Stimulated activated CD4-positive, alpha-beta T cell treated with anti-CD3 and anti-CD28 coated beads, Interleukin-4, amount 100 ng/mL, for 24 hours (primary cell): ENCODE measurements around the gene CC2D1A.
A peak's percentile ranks its signal among the peaks of the same experiment; 100 is the strongest.

ENCODE experiments used
- DNase-seq: peaks from one replicate; pipeline ENCODE4 v3.0.0-alpha.2; 2020

CC2D1A gene

DNA sequence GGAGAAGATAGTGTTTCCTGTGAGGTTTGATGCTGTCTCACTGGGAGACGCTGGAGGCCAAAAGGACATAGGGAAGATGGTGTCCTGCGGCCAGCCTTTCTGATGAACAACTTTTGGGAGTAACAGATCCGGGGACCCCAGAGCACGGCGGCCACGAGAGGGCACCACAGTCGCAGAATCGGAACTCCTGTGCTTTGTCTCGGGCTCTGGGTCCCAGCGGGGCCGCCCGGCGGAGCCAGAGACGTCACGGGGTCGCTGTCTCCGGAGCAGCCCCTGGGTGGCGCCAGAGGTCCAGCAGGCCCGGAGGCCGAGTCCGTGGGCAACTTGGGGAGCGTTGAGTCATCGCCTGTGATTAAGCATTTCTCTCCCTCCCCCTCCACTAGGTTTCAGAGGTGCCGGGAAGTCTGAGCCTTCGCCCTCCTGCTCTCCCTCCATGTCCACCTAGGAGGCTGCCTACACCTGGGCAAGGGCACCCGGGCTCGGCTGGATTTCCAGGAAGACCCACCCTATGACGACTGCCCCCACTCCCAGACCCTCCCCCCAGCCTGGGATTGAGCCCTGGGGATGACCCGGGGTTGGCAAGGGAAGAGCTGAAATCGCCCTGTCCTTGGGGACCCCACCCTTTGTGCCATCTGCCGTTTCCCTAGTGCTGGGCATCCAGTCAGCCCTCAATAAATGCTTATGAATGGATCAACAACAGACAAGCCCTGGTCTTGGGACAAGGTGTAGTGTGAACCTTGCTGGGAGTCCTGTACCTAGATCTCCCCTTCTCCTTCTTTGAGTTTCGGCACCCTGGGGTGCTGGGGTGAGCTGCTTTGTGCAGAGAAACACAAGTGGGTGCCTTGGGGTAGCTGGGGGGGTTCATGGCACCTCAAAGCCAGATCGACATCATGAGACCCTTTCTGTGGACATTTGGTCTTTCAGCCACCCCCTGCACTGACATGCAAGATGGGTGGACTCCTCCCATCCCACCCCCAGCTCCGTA is 25.6 kb upstream of the CC2D1A start:
- DNase-seq, result peak; percentile 99

DNA sequence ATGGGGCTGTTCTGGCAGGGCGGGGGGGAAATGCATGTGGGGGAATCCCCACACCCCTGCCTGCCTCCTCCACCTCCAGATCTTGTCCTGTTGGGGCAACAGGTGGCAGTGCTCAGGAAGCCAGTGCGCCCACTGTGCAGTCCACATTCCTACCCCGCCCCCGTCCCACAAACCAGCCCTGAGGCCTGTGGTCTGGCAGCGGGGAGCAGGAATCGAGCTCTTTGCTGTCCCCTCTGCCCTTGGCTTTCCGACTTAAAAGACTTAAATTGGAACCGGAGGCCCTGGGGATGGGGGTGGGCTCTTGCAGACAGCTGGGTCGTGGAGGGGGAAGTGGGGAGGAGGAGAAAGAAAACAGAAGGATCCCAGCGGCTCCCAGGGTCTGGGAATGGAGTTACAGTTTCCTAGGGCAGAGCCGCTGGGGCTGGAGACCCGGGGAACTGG is 24.7 kb upstream of the CC2D1A start:
- DNase-seq, result no peak

DNA sequence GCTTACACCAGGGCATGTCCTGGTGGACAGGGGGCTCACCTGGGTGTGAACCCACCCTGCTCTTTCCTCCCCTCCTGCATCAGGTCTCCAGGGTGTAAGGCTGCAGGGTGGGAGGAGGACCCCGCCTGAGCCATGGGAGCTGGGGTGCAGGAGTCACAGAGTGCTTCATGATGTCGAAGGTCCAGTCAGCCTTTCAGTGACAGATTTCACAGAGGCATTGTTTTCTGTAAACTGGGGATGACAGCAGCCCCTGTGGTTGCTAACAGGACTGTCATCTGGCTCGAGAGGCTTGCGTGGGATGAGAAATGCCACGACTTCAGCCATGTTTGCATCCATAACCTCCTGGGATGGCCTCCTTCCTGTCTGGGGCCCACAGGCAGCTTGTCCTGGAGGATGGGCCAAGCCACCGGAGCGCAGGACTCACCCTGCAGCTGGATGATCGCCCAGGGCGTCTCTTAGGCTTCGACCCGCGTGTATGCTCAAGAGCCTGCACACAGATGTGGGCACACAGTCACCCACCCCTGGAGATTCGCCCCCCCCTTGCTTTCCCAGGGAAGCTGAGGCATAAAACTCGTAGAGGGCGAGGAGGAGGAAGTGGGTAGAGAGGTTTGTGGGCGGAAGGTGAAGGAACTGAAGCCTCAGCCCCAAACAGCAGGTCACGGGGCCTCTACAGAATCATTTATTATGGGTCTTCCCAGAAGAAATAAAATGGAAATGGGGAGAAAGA is 24.1 kb upstream of the CC2D1A start:
- peak; percentile 51 for DNase-seq

DNA sequence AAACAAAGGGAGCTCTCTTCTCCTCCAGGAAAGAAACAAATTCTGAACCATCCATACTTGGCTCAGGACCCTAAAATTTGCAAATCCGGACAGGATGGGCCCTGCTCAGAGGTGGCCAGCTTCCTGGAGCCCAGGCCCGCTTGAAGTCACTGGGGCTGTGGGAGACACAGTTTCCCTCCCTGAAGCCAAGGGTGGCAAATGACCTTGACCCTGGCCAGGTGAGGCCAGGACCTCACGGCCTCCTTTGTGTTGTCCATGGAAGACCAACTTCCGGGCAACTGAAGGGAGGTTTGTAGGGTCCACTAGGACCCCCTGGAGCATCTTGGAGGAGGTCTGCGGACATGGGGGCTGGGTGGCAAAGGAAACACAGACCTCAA is 23.6 kb upstream of the CC2D1A start:
- DNase-seq, result no peak

DNA sequence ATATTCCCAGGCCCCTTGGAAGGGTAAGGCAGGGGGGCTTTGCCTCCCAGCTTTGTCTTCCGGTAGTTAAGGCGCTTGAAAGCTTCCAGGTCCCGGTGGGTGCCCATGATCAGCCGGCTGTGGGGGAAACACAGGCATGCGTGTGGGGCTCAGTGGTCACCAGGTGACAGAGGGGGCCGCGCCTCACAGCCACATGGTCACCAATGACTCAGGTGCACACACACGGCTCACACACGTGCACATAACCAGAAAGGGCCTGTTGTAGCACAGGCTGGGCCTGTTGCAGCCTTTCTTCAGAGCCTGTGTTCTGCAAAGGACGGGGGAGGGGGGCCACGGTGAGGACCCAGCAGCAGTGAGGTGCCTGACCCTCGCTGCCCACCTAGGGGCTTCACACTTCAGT is 23.2 kb upstream of the CC2D1A start:
- DNase-seq, result no peak

DNA sequence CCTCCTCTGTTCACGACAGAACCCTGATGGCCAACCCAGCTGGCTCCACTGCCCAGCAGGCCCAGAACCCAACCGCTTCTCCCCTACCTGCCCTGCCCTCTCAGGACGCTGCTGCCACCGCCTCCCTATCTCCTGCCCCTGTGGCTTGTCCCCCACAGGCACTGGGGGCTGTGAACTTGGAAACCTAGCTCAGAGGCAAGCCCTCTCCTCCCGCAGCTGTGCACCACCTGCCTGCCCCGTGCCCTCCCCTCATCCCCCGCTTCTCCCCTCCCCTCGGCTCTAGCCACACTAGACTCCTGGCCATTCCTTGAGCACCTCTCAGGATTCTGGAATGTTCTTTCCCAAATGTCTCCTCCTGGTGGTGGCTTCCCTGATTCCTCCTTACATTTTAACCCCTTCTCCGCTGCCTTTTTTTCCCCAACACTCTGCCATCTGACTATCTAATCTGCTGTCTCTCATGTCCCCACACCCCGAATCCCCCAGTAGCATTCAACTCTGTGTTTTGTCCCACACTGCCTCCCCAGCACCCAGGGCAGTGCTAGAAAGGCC is 22.4 kb upstream of the CC2D1A start:
- DNase-seq, result no peak

DNA sequence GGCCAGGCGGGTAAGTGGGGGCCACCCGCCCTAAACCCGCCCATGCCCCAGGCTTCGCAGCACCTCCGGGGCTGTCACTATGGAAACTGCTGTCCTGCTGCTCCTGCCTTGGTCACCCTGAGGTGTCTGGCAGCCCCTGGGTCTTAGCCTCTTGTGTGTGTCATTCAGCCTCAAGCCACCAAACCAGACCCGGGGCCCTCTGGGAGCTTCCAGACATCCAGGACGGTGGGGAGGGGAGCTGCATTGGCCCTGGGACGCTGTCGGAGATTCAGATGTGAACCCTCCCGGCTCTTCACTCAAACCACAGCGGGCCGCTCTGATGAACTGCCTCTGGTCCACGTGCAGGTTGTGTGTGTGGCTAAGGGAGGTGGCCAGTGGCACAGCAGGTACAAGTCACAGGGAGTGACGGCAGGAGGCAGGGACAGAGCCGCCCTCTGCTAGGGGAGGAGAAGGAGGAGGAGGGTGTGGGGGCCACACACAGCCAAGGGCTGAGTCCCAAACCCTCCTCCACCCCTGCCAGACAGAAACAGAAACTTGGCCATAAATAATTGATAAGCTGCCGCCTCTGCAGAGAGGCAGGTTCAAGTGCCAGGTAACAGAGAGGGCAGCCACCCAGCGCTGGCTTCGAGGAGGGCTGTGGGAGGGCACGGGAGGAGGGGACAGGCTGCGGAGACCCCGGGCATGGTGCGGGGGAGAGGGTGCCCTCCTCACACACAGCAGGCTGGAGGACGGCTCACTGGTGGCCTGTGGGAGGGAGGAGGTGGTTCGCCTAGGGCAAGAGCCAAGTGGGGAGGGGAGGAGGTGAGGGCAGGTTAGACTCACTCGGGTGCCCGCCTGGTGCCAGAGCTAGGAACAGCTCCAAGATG is 21.0 kb upstream of the CC2D1A start:
- DNase-seq, result no peak

DNA sequence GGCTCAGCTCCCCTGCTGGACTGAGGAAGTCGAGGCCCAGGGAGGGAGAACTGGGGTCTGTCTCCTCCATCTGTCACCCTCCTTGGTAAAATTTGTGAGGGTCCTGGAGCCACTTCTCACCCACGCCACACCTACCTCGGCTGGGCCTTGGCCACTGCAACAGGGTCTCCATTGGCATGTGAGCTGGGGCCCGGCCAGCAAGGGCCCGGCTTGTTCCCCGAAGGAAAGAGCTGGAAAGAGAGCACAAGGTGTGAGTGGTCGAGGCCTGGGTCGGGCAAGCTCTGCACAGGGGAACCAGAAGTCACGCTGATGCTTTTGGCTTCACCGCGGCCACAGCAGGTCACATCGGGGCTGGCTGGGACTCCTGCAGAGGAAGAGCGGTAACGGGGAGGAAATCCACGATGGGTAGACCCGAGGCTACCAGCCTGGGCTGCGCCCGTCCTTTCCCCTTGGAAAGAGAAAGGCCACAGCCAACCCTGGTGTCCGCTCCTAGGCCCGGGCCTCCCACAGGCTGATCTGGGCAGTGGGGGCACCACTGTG is 20.1 kb upstream of the CC2D1A start:
- no peak for DNase-seq

DNA sequence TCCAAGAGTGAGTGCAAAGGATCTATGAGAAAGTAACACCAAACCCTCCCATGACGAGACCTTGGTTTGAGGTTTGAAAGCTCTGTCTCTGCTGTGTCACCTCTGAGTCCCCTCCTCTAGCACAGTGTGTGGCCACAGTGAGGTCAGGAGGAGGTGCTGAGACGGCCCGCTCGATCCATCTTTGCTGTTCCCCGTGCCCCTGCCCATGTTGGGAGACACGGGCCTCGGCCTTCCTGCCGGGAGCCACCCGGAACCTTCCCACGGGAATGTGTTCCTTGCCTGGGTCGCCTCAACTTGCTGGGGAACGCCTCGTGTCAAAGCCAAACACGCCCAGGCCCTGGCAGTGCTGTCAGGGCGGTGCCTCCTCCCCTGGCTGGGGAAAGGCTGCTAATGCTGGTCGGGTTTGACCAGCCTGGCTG is 19.0 kb upstream of the CC2D1A start:
- no peak for DNase-seq

DNA sequence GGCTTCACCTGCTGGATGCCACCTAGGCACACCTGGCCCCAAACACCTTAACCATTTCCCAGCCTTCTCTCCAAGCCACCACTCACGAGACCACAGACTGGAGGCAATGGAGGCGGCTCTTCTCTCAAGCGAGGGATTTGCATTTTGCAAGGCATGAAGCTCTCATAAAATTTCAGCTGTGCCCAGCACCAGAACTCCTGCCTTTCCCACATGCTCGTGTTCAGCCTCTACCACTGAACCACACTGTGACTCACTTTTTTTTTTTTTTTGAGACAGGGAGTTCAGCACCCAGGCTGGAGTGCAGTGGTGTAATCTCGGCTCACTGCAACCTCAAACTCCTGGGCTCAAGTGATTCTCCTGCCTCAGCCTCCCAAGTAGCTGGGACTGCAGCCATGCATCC is 18.5 kb upstream of the CC2D1A start:
- no peak for DNase-seq

DNA sequence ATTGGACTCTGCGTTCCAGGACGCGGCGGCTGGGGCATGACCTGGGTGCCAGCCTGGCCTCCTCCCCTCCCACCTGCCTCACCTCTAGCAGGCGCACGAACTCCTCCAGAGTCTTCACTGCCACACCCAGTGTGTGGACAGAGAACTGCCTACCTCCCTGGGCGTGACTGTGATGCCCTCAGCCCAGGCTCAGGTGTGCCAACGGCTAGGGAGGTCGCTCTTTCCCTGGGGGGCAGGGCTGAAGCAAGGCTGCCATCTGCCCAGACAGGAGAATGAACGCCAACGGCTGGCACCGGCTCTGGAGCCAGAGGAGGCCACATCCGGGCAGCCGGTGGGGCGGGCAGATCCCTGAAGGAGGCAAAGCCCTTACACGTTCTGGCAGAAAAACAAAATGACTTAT is 17.7 kb upstream of the CC2D1A start:
- no peak for DNase-seq

DNA sequence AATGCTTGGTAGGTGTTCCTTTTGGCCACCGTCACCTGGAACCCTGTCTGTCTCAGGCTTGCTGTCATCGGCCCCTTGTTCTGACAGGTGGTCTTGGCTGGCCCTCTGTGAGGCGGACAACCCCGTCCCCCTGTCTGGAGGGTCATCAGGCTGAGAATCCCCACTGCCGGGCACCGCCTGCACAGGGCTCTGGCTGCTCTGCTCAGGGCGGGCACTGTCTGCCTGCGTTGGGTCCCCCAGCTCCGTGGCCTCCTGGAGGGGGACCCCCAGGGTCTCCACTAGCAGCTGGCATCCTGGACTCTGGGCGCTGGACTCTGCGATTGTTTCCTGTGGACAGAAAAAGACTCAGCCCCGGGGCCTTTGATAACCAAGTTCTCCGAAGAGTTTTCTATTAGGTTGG is 15.9 kb upstream of the CC2D1A start:
- no peak for DNase-seq

DNA sequence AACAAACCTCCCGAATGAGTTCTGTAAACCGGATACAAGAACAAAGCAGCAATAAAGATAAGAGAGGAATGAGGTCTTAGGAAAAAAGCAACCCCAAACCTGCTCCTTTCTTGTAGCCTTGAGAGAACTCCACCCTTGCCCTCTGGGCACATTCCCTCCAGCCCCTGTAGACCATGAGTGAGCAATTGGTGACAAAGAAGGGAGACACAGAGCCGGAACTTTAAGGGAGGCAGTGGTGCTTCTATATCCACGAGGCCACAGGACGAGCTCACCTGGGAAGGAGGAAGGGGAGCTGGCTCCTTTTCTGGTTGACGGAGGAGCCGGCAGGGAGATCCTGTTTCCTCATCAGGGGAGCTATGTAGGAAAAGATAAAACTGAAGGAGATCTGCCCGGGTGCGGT is 13.1 kb upstream of the CC2D1A start:
- DNase-seq, result no peak

DNA sequence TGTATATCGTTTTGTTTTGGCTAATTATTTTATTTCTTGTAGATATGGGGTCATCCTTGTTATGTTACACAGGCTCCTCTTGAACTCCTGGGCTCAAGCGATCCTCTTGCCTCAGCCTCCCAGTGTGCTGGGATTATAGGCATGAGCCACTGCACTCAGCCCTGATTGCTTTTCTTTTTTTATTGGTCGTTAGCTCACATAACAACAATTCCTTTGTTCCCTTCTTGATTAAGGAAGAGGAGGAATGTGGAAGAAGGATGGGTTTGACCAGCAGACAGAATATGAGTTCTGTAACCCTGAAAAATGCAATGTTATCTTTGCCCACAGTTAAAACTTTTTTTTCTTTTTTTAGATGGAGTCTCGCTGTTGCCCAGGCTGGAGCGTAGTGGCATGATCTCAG is 11.4 kb upstream of the CC2D1A start:
- no peak for DNase-seq

DNA sequence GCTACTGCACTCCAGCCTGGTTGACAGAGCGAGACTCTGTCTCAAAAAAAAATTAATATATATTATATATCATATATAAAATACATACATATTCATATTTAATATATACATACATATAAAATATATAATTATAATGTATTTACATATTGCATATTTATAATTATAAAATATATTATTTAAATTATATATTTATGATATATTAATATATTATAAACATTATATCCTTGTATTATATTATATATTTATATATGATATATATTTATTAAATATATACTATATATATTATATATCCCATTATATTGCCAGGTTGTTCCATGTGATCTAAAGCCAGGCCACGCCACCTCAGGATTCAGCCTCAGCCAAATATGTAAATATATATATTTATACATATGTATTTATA is 9.8 kb upstream of the CC2D1A start:
- no peak for DNase-seq

DNA sequence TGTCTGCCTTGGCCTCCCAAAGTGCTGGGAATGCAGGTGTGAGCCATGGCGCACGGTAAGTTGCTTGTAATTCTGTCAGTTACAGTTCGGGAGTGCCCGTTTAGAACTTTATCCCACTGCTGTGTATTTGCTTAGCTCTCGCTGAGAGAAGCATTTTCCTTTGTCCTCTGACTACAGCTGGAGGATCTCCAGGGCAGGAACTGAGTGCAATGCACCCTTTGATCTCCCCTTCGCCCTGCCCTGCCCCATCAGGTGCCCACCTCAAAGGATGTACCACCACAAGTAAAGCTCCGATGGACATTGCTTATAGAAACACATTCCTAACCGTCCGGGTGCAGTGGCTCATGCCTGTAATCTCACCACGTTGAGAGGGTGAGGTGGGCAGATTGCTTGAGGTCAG is 6.6 kb upstream of the CC2D1A start:
- no peak for DNase-seq

DNA sequence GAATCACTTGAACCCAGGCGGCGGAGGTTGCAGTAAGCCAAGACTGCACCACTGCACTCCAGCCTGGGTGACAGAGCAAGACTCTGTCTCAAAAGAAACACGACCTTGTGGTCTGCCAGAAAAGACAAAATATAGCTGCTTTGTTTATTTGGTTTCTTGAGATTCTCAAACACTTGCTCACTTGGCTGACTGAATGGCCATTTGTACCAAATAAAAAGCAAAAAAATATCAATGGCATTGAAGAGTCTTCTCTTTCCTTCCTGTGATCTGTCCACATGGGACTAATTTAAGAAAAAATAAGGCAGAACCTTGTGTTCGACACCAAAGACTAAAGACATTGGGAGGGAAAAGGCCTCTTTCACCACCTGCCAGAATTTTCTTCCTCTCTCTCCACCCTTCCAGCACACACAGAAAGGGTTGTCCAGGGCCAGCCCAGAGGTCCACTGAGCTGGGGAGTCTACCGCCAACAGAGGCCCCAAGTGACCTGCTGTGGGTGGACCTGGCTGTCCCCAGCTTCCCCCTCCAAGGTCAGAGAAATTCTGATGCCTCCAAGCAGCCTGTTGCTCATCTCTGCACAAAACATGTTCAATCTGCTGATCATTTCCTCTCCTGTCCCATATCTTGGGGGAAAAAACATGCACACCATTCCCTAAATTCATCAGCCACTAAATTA is 6.0 kb upstream of the CC2D1A start:
- no peak for DNase-seq

DNA sequence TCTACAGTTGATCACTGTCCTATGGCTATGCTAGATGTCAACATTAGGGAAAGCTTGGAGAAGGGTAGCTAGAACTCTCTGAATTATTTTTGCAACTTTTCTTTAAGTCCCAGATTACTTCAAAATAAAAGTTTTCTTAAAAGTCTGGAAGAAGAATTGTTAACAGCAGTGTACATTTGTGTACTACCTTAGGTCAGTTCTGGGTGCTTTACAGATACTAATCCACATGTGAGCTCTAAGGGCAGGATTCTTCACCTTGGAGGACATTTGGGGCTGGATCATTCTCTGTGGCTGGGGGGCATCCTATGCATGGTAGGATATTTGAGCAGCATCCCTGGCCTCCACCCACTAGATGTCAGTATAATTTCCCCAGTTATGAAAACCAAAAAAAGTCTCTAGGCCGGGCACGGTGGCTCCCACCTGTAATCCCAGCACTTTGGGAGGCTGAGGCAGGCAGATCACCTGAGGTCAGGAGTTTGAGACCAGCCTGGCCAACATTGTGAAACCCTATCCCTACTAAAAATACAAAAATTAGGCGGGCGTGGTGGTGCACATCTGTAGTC is 2.9 kb upstream of the CC2D1A start:
- peak; percentile 46 for DNase-seq

DNA sequence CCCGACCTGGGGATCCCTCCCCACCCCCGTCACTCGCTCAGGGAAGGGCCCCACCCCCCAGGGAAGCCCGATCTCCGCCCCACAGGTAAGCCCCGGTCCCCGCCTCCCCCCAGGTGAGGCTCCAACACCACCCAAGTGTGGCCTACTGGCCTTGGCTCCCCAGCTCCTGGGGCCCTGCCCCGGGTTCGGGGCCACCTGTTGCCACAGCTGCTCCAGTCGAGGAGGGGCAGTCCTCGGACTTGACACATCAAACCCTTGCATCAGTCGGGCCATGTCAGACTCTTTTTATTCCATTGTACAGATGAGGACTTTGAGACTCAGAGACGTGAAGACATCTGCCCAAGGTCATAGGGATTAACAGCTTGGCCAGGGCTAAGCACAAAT is 512 bp downstream of the CC2D1A start:
- DNase-seq, result no peak

DNA sequence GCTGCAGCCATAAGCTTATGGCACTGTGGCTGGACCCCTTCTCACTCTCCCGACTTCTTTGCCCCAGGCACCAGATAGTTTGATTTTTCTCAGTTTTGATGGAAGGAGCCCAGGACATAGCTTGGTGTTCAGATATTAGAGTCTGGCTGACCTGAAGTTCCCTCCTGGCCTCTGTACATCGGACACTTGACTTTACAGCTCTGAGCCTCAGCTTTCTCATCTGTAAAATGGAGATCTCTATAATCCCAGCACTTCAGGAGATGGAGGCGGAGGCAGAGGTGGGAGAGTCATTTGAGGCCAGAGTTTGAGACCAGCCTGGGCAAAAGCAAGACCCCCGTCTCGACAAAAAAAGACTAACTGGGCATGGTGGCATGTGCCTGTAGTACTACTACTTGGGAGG is 909 bp downstream of the CC2D1A start:
- no peak for DNase-seq

DNA sequence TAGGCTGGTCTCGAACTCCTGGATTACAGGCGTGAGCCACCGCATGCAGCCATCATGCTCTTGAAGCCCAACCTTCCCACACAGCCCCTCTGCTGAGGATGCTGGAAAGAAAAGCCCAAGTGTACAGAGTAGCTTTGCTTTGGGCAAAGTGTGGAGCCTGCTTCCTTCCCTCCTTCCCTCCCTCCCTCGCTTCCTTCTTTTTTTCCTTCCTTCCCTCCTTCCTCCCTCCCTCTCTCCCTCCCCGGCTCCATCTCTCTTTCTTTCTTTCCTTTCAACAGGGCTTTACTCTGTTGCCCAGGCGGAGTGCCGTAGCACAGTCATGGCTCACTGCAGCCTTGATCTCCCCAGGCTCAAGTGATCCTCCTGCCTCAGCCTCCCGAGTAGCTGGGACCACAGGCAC is 2.7 kb downstream of the CC2D1A start:
- no peak for DNase-seq

DNA sequence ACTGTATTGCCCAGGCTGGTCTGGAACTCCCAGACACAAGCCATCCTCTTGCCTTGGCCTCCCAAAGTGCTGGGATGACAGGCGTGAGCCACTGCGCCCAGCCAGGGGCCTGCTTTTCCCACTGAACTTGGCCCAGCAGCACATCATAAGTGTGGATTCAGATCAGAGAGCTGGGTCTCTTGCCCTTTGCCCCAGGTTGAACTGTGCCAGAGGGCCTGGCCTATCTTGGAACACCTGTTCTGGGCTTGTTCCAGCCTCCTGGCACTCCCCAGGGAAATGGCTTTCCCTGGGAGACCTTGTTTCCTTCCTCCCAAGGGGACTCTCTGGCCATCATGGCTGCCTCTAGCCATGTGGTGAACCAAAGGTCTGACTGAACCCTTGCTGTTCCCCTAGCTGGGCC is 3.4 kb downstream of the CC2D1A start:
- DNase-seq, result no peak
